ENCODE data around the gene PPM1L.

PPM1L gene

GRCh38 chr3:160820022-160820421 is 64.0 kb downstream of the PPM1L start:
- Histone ChIP-seq H3K36me3 (ENCODE audit: insufficient read depth, low read length) (no peaks in the 10 kb centered on the region), H3K27me3 (ENCODE audit: insufficient read depth, low read length) (no peaks in the 10 kb centered on the region), H3K4me1 (ENCODE audit: insufficient read depth, low read length, severe bottlenecking) (no peaks in the 10 kb centered on the region), H3K9me2 (ENCODE audit: low read depth, low read length) (no peaks in the 10 kb centered on the region), H3K9me3 (ENCODE audit: low read length) (no peaks in the 10 kb centered on the region), H3K27ac (ENCODE audit: low read depth, low read length, poor library complexity, severe bottlenecking) (no peak overlapping the region), H3K79me2 (ENCODE audit: insufficient read depth, low read length) (no peaks in the 10 kb centered on the region), H3K4me3 (ENCODE audit: low read depth, low read length, poor library complexity, severe bottlenecking) (no peak overlapping the region), H3K9ac (ENCODE audit: low read length) (no peak overlapping the region), H3K4me2 (ENCODE audit: low read length) (no peak overlapping the region), H2AFZ (ENCODE audit: low read length) (no peak overlapping the region), H4K20me1 (ENCODE audit: insufficient read depth, low read length) (no peaks in the 10 kb centered on the region), H3F3A (ENCODE audit: insufficient read depth, low read length) (no peaks in the 10 kb centered on the region)
- TF ChIP-seq CTCF (IDR thresholded peaks at IDR 0.05; ENCODE audit: low read length) (no peak), EZH2 (IDR thresholded peaks at IDR 0.05; ENCODE audit: borderline replicate concordance, low read length) (no peak)

GRCh38 chr3:160820430-160820829 is 64.4 kb downstream of the PPM1L start:
- no peak overlapping the region for H3K4me3 ChIP-seq (ENCODE audit: low read depth, low read length, poor library complexity, severe bottlenecking)
- H3K27ac ChIP-seq (ENCODE audit: low read depth, low read length, poor library complexity, severe bottlenecking), result no peak overlapping the region
- H3K4me2 ChIP-seq (ENCODE audit: low read length), result no peak overlapping the region
- no peaks in the 10 kb centered on the region for H3K79me2 ChIP-seq (ENCODE audit: insufficient read depth, low read length)
- H4K20me1 ChIP-seq (ENCODE audit: insufficient read depth, low read length), result no peaks in the 10 kb centered on the region
- H3F3A ChIP-seq (ENCODE audit: insufficient read depth, low read length), result no peaks in the 10 kb centered on the region
- no peaks in the 10 kb centered on the region for H3K27me3 ChIP-seq (ENCODE audit: insufficient read depth, low read length)
- no peak overlapping the region for H3K9ac ChIP-seq (ENCODE audit: low read length)
- TF ChIP-seq EZH2 (IDR thresholded peaks at IDR 0.05; ENCODE audit: borderline replicate concordance, low read length) (no peak), CTCF (IDR thresholded peaks at IDR 0.05; ENCODE audit: low read length) (no peak)
- no peaks in the 10 kb centered on the region for H3K4me1 ChIP-seq (ENCODE audit: insufficient read depth, low read length, severe bottlenecking)
- no peaks in the 10 kb centered on the region for H3K9me3 ChIP-seq (ENCODE audit: low read length)
- H2AFZ ChIP-seq (ENCODE audit: low read length), result no peak overlapping the region
- no peaks in the 10 kb centered on the region for H3K36me3 ChIP-seq (ENCODE audit: insufficient read depth, low read length)
- H3K9me2 ChIP-seq (ENCODE audit: low read depth, low read length), result no peaks in the 10 kb centered on the region

- H3F3A ChIP-seq (ENCODE audit: insufficient read depth, low read length), result no peaks in the 10 kb centered on the region
- no peaks in the 10 kb centered on the region for H4K20me1 ChIP-seq (ENCODE audit: insufficient read depth, low read length)
- no peak overlapping the region for H3K4me3 ChIP-seq (ENCODE audit: low read depth, low read length, poor library complexity, severe bottlenecking)
- no peaks in the 10 kb centered on the region for H3K79me2 ChIP-seq (ENCODE audit: insufficient read depth, low read length)
- H3K9me2 ChIP-seq (ENCODE audit: low read depth, low read length), result no peaks in the 10 kb centered on the region
- H3K27me3 ChIP-seq (ENCODE audit: insufficient read depth, low read length), result no peaks in the 10 kb centered on the region
- no peaks in the 10 kb centered on the region for H3K9me3 ChIP-seq (ENCODE audit: low read length)
- H2AFZ ChIP-seq (ENCODE audit: low read length), result no peak overlapping the region
- H3K4me2 ChIP-seq (ENCODE audit: low read length), result no peak overlapping the region
- no peak overlapping the region for H3K9ac ChIP-seq (ENCODE audit: low read length)
- H3K4me1 ChIP-seq (ENCODE audit: insufficient read depth, low read length, severe bottlenecking), result no peaks in the 10 kb centered on the region
- H3K27ac ChIP-seq (ENCODE audit: low read depth, low read length, poor library complexity, severe bottlenecking), result no peak overlapping the region
- H3K36me3 ChIP-seq (ENCODE audit: insufficient read depth, low read length), result no peaks in the 10 kb centered on the region
- TF ChIP-seq CTCF (IDR thresholded peaks at IDR 0.05; ENCODE audit: low read length) (no peak), EZH2 (IDR thresholded peaks at IDR 0.05; ENCODE audit: borderline replicate concordance, low read length) (no peak)
These were observed 66.9 kb downstream of the PPM1L start for GRCh38 chr3:160822936-160823335.
